Peyer's patch (tissue), 4 donors: Measurements from ENCODE around the gene FAM163A.

ENCODE experiments used
- POLR2A ChIP-seq, 2 donors: fragments of 450-650 bp; IDR thresholded peaks; one replicate each; pipeline ENCODE4 v1.5.1; 2017; ENCODE audit warnings: antibody characterized with exemption in 2 of 2, mild to moderate bottlenecking in 2 of 2, moderate library complexity in 2 of 2
- TF ChIP-seq, protein P1 (sequence below), 6 experiments: fragments of 450-650 bp in 4 of 6; fragments of 200-600 bp in 2 of 6; sonication (generic) in 1 of 6; IDR thresholded peaks; one replicate each; pipeline ENCODE4 v1.5.1; 2017 to 2019; ENCODE audit warnings: antibody characterized with exemption in 6 of 6, mild to moderate bottlenecking in 3 of 6, moderate library complexity in 1 of 6

- TF ChIP-seq, protein P1, sequence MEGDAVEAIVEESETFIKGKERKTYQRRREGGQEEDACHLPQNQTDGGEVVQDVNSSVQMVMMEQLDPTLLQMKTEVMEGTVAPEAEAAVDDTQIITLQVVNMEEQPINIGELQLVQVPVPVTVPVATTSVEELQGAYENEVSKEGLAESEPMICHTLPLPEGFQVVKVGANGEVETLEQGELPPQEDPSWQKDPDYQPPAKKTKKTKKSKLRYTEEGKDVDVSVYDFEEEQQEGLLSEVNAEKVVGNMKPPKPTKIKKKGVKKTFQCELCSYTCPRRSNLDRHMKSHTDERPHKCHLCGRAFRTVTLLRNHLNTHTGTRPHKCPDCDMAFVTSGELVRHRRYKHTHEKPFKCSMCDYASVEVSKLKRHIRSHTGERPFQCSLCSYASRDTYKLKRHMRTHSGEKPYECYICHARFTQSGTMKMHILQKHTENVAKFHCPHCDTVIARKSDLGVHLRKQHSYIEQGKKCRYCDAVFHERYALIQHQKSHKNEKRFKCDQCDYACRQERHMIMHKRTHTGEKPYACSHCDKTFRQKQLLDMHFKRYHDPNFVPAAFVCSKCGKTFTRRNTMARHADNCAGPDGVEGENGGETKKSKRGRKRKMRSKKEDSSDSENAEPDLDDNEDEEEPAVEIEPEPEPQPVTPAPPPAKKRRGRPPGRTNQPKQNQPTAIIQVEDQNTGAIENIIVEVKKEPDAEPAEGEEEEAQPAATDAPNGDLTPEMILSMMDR (IDR thresholded peaks at IDR 0.05), result no peak
- TF ChIP-seq POLR2A (IDR thresholded peaks at IDR 0.05), result no peak
Observed at GRCh38 chr1:179776831-179777230, 33.7 kb downstream of the FAM163A start.
